ENCODE results near the gene WSB1.

GRCh38 chr17:27285516-27285915, 8.4 kb upstream of the WSB1 start:
- TF ChIP-seq EZH2 (IDR thresholded peaks at IDR 0.05; ENCODE audit: borderline replicate concordance) (no peak), CTCF (IDR thresholded peaks at IDR 0.05; ENCODE audit: poor library complexity) (no peak), EZH2phosphoT487 (IDR thresholded peaks at IDR 0.05; ENCODE audit: low read depth, severe bottlenecking, unreplicated experiment) (no peak)
